GM21390 (cell line): ENCODE measurements around the gene HPSE2.
A peak's percentile ranks its signal among the peaks of the same experiment; 100 is the strongest.

ENCODE experiments used
- ATAC-seq: cut with Tn5 transposase; IDR thresholded peaks from one replicate; pipeline ENCODE4 v1.9.1; 2021; ENCODE audit not compliant: unreplicated experiment

HPSE2 gene

GRCh38 chr10:98696516-98696915, 539.1 kb downstream of the HPSE2 start:
- no peak for ATAC-seq

DNA sequence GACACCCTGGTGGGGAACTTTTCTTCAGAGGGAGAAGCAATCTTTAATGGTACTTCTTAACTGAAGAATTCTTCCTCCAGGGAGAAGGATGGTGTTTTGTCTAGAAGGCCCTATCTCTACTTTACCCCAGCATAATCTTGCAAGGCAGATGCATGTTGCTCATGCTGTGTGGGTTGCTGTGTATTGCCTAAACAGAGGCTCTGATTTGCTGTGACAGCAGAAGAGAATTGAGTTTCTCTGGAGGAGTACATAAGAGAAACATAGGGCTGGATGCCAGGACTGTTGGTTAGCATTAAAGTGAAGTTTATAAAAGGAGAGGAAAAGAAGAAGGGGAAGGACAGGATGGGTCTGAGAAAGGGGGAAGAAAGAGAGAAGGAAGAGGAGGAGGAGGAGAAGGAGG, 540.8 kb downstream of the HPSE2 start:
- no peak for ATAC-seq

- no peak for ATAC-seq
Observed at GRCh38 chr10:98694014-98694413, 541.6 kb downstream of the HPSE2 start.

DNA sequence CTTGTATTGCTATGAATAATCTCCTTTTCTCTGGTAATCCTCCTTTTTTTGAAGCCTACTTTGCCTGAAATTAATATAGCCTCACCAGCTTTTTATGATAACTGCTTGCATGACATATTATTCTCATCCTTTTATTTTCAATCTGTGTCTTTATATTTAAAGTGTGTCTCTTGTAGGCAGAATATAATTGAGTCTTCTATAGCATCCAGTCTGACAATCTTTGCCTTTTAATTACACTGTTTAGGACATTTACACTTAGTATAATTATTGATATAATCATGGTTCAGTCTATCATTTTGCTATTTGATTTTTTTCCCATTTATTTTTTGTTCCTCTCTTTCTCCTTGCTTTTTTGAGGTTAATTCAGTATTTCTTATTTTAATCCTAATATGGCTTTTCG, 548.0 kb downstream of the HPSE2 start:
- ATAC-seq, result no peak

GRCh38 chr10:98684019-98684899, 551.4 kb downstream of the HPSE2 start:
- ATAC-seq, result no peak

GRCh38 chr10:98676895-98677294, 558.8 kb downstream of the HPSE2 start:
- ATAC-seq, result no peak

DNA sequence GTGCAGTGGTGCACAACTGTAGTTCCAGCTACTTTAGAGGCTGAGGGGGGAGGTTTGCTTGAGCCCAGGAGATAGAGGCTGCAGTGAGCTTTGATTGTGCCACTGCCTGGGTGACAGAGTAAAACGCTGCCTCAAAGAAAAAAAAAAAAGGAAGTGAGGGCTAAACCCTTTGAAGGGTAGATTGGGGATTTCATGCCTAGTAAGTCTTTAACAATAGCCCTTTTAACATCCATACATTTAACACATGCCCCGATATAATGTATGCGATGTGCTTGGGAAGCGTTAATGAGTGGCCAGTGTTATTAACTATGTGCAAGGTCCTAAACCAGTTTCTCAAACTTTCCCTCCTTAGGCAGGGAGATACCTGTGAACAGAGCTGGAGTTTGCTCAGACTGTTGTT, 559.8 kb downstream of the HPSE2 start:
- ATAC-seq, result no peak

- ATAC-seq, result no peak
Observed at GRCh38 chr10:98673171-98673782, 562.4 kb downstream of the HPSE2 start.

GRCh38 chr10:98667081-98667480, 568.6 kb downstream of the HPSE2 start:
- no peak for ATAC-seq

DNA sequence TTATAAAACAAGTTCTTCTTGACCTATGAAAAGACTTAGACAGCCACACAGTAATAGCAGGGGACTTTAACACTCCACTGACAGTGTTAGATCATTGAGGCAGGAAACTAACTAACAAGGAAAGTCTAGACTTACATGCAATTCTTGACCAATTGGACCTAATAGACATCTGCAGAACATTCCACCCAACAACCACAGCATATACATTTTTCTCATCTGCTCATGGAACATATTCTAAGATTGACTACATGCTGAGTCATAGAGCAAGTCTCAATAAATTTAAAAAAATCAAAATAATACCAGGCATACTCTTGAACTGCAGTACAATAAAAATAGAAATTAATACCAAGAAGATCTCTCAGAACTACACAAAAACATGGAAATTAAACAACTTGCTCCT, 569.4 kb downstream of the HPSE2 start:
- no peak for ATAC-seq

- peak; percentile 84 for ATAC-seq
Observed at GRCh38 chr10:98664329-98665042, 571.2 kb downstream of the HPSE2 start.

- no peak for ATAC-seq
Observed at GRCh38 chr10:98659951-98660350, 575.7 kb downstream of the HPSE2 start.

DNA sequence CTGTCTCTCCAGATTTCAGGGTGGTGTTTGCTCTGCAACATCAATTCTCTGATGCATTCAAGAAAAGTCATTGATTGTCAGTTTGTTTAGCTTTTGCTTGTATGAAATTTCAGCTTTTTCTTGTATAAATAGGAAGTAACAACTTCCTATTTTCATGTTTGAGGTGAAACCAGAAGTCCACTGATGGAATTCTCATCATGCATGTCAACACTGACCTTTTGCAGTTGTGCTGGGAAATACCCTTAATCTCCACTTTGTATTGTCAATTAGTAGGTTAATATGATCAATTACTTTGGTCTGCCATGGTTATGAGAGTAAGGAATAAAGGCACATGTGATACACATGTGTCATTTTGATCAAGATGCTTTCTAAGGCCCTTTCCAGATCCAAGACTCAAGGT, 580.2 kb downstream of the HPSE2 start:
- no peak for ATAC-seq

GRCh38 chr10:98649170-98649569, 586.5 kb downstream of the HPSE2 start:
- no peak for ATAC-seq

DNA sequence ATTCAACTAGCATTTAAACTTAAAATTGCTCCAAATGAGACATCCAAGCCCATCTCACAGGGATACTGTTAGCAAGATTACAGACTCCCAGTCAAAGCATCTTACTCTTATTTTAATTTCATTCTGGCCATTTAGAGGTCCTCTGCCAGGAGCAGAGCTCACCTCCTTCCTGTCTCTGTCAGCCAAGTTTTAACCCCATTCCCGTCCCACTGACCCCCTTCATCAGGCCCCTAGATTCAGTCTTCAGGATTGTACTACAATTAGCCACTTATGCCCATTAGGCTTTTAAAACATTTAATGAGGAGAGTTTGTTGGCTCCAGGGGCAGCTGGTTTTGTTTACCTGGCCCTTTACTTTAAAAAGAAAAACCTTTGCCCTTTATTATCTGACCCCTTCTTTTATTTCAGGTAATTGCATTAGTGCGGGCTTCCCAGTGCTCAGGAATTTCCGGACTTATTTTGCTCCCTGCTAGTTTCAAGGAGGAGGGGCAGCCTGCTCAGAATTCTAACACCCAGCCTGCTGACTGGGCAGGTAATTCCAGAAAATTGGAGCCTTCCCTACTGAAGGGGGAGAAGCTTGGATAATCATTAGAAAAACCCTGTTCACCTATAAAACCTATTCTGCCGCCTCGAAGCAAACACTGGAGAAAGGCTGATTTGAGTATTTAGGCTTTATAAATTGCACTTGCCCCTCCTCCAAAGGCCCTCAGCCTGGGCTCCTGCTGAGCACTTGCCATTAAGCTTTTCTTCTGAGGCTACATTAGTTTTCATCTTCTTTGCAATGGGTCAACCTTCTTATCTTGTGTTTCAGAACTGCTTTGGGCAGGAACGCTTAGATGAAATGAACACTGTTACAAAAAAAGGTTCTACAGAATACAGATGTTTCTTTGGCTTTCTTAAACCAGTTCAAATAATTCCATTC, 588.4 kb downstream of the HPSE2 start:
- ATAC-seq, result no peak

- no peak for ATAC-seq
Observed at GRCh38 chr10:98644466-98644865, 591.2 kb downstream of the HPSE2 start.

DNA sequence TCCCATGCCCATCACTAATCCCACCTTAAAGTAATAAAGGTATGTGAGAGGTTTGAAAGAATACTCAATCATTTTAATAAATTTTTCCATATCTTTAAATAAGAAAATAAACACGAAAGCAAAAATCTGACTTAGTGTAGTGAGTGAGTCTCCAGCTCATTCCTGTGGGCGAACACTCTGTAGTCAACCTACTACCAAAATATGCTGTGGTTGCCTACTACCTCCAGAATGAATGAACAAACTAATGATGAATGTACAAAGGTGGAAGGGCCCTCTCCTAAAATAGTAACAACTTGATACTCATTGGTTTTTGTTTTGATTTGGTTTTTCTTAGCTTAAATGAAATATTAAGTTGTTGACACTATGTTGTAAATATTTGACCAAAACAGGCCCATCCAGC, 593.4 kb downstream of the HPSE2 start:
- ATAC-seq, result no peak

DNA sequence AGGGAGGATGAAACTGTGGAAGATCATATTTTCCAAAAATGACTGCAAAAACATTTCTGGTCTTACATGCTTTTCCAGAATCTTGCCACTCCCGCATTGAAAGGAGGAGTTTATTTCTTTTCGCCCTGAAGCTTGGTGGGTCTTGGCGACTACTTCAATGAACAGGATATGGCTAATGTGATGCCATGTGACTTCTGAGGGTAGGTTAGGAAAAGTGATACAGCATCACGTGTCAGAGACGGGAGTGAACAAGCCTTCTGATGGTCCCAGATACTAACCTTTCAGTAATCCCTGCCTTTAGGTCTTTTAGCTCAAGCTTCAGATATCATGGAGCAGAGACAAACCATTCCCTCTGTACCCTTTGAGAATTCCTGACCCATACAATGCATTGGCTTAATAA, 596.7 kb downstream of the HPSE2 start:
- ATAC-seq, result no peak

- no peak for ATAC-seq
Observed at GRCh38 chr10:98636921-98637329, 598.7 kb downstream of the HPSE2 start.

DNA sequence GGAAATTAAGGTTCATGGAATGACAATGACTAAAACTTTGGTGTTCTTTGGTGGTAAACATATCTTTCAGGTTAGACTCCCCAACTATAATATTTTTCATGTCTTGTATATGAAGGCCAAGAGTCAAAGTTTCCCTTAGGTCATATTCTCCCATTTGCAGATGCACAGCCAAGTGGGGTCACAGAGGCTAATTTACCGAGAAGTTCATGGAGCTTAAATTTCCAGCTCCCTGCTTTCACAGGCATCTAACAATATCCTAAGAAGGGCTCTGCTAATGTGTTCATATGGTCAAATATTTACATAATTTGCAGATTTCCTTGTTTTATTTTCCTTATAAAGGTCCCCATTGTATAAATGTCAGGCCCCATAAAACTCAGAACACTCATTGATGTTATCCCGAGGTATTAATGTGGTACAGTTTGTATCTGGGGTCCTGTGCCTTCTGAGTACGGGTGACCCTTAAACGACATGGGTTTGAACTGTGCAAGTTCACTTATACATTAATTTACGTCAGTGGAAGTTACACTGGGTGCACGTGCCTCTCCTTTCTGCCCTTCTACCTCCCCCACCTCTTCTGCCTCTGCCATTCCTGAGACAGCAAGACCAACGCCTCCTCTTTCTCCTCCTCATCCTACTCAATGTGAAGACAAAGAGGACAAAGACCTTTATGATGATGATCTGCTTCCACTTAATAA, 603.0 kb downstream of the HPSE2 start:
- ATAC-seq, result no peak
